K562 (cell line): ENCODE data around the gene OCIAD1. TPM values are rescaled to one million over a fixed set of nuclear protein-coding genes. Genes with fewer than 3 reads are reported as not detected.
"Not testable (repeated sequence)": the region's sequence is repeated elsewhere in the genome, so short reads cannot be mapped to it uniquely, and the experiment has no call there.

Experiments
- ATAC-seq: fragments of 200-7000 bp; cut with Tn5 transposase; 3 replicates; pipeline ENCODE4 v1.9.1; 2020; ENCODE audit warnings: moderate library complexity
- BruUV-seq: library from RNA; stranded (reverse); fragments of 400-500 nt; replicated peaks from 2 replicates; lab custom pipeline; 2021; lab: Mats Ljungman, UMichigan
- CTCF ChIA-PET: fragments of 300-600 bp; formaldehyde crosslinking; extraction: SDS; loops from one replicate; lab custom pipeline; 2021; ENCODE audit warnings: low intra/inter-chr PET ratio; lab: Yijun Ruan, JAX
- POLR2A ChIA-PET: fragments of 300-600, 350-650 bp; sonication (Branson Sonifier 250); formaldehyde crosslinking; extraction: SDS; loops from one replicate; lab custom pipeline; 2021; ENCODE audit warnings: antibody characterized with exemption, inconsistent platforms; lab: Yijun Ruan, JAX
- DNase-seq, 4 experiments: peaks; one replicate each; pipeline versions ENCODE4 v3.0.0 to v3.0.0-alpha.2; 2011 to 2018; ENCODE audit warnings: low spot score in 3 of 4, mixed read lengths in 3 of 4; ENCODE audit errors: extremely low read depth in 1 of 4
- FAIRE-seq: peaks from 2 replicates; lab custom pipeline; 2011; peaks lifted over from hg19 to GRCh38; lab: Jason Lieb, UNC
- H2AFZ ChIP-seq: 2 replicates; pipeline ENCODE4 v1.6.0; 2011; ENCODE audit warnings: low read depth, low read length, control low read depth, inconsistent platforms
- H3K27ac ChIP-seq: fragments of 200-600 bp; 3 replicates; pipeline ENCODE4 v1.8.0; 2011; ENCODE audit warnings: low read depth, mild to moderate bottlenecking, control low read depth, inconsistent platforms, low read length, moderate library complexity, mixed read lengths; ENCODE audit errors: extremely low read depth
- H3K27me3 ChIP-seq, 2 experiments: fragments of 300-600 bp in 1 of 2; 2 replicates in 1 of 2; 3 replicates in 1 of 2; pipeline versions ENCODE4 v1.6.0 to v1.8.0; 2011; ENCODE audit warnings: inconsistent platforms in 2 of 2, low read length in 2 of 2, mild to moderate bottlenecking in 1 of 2, mixed read lengths in 1 of 2, moderate library complexity in 1 of 2; ENCODE audit not compliant: control insufficient read depth in 2 of 2, insufficient read depth in 2 of 2
- H3K36me3 ChIP-seq: fragments of 300-600 bp; 3 replicates; pipeline ENCODE4 v1.8.0; 2011; ENCODE audit warnings: mild to moderate bottlenecking, low read length, inconsistent platforms; ENCODE audit not compliant: control insufficient read depth, insufficient read depth
- H3K4me1 ChIP-seq, 2 experiments: fragments of 200-600 bp in 1 of 2; replicated peaks in 1 of 2; 2 replicates in 1 of 2; 3 replicates in 1 of 2; pipeline versions ENCODE4 v1.5.1 to v1.8.0; 2011; ENCODE audit warnings: inconsistent platforms in 2 of 2, low read length in 2 of 2, mild to moderate bottlenecking in 1 of 2, mixed read lengths in 1 of 2, moderate library complexity in 1 of 2; ENCODE audit not compliant: control insufficient read depth in 2 of 2, insufficient read depth in 2 of 2
- H3K4me2 ChIP-seq: 2 replicates; pipeline ENCODE4 v1.6.1; 2011; ENCODE audit warnings: low read length, control low read depth, inconsistent platforms, mixed read lengths; ENCODE audit not compliant: insufficient read depth
- H3K4me3 ChIP-seq: fragments of 200-600 bp; sonication (generic), shearing (Covaris generic); 2 replicates; pipeline ENCODE4 v1.5.1; 2016; ENCODE audit warnings: control low read depth, inconsistent platforms
- H3K79me2 ChIP-seq: fragments of 200-600 bp; 3 replicates; pipeline ENCODE4 v1.8.0; 2011; ENCODE audit warnings: low read length, inconsistent platforms; ENCODE audit not compliant: control insufficient read depth, insufficient read depth
- H3K9ac ChIP-seq, 2 experiments: 2 replicates each; pipeline versions ENCODE4 v1.6.0 to v1.6.1; 2011; ENCODE audit warnings: low read depth in 2 of 2, low read length in 2 of 2, control low read depth in 1 of 2, inconsistent platforms in 1 of 2, mild to moderate bottlenecking in 1 of 2, mixed read lengths in 1 of 2; ENCODE audit not compliant: insufficient read depth in 1 of 2
- H3K9me1 ChIP-seq: one replicate; pipeline ENCODE4 v1.6.0; 2011; ENCODE audit warnings: inconsistent platforms, mild to moderate bottlenecking, low read length, moderate library complexity; ENCODE audit not compliant: control insufficient read depth, insufficient read depth
- H3K9me3 ChIP-seq: replicated peaks from 2 replicates; pipeline ENCODE4 v1.5.1; 2011; ENCODE audit warnings: low read depth, low read length, inconsistent platforms; ENCODE audit not compliant: control insufficient read depth, insufficient read depth
- H4K20me1 ChIP-seq: replicated peaks from 2 replicates; pipeline ENCODE4 v1.6.1; 2011; ENCODE audit warnings: low read length, inconsistent platforms, mixed read lengths; ENCODE audit not compliant: control insufficient read depth, insufficient read depth
- ATF1 ChIP-seq, 2 experiments: fragments of 450-650 bp in 1 of 2; IDR thresholded peaks; 2 replicates each; pipeline ENCODE4 v1.6.1; 2016; ENCODE audit warnings: missing compliant biosample characterization in 1 of 2, missing genetic modification characterization in 1 of 2
- BCOR ChIP-seq: fragments of 450-650 bp; IDR thresholded peaks from 2 replicates; pipeline ENCODE4 v1.6.1; 2016
- CBFA2T3 ChIP-seq: fragments of 450-650 bp; IDR thresholded peaks from 2 replicates; pipeline ENCODE4 v1.6.1; 2017
- KDM1A ChIP-seq, 2 experiments: fragments of 450-650 bp; IDR thresholded peaks; 2 replicates each; pipeline ENCODE4 v1.6.1; 2016; ENCODE audit warnings: mild to moderate bottlenecking in 2 of 2
- RBM25 ChIP-seq: fragments of 200-400 bp; formaldehyde crosslinking; IDR thresholded peaks from 2 replicates; pipeline ENCODE4 v1.6.1; 2018; ENCODE audit warnings: low read length, low read depth, moderate library complexity; ENCODE audit not compliant: severe bottlenecking
- ZFP1 ChIP-seq: fragments of 450-650 bp; formaldehyde crosslinking; IDR thresholded peaks from 2 replicates; pipeline ENCODE4 v1.4.0; 2020; ENCODE audit warnings: mild to moderate bottlenecking, mixed read lengths
- ZKSCAN8 ChIP-seq: fragments of 200-800 bp; sonication (Bioruptor generic); IDR thresholded peaks from 2 replicates; pipeline ENCODE4 v1.6.1; 2016; ENCODE audit warnings: missing genetic modification characterization, missing compliant biosample characterization
- ZNF146 ChIP-seq: IDR thresholded peaks from one replicate; pipeline ENCODE4 v1.6.1; 2018; ENCODE audit warnings: missing compliant biosample characterization; ENCODE audit not compliant: unreplicated experiment
- WGBS: fragments of 100-300 bp; shearing (Covaris generic); methylation state at CpG from one replicate; pipeline ENCODE4 v1.1.6; 2016; ENCODE audit warnings: low coverage, mixed read lengths; ENCODE audit not compliant: insufficient coverage; ENCODE audit errors: missing lambda C conversion rate; 5-methylcytosine and 5-hydroxymethylcytosine counted together
- in situ Hi-C: fragments of 300-500 bp; cut with MboI; formaldehyde crosslinking; loops from 4 replicates; pipeline ENCODE4 v1.15.0; 2018; ENCODE audit warnings: inconsistent platforms, mixed read lengths
- intact Hi-C: fragments of 100-400 bp; cut with micrococcal nuclease; formaldehyde crosslinking; loops from 2 replicates; pipeline ENCODE4 v1.14.2; 2022
- polyA plus RNA-seq, 8 experiments: library from polyadenylated mRNA; depleted of rRNA in 4 of 8; stranded (reverse) in 5 of 8; unstranded in 3 of 8; fragments of >200 nt; fragmentation: Nextera tagmentation in 2 of 8; fragmentation: Illumina TruSeq in 1 of 8; extraction: Ambion mirVana in 2 of 8; extraction: Trizol in 1 of 8; gene quantifications; 2 replicates each; pipeline versions ENCODE4 v1.2.1 to v1.2.3, GENCODE V29; 2011 to 2014; ENCODE audit warnings: inconsistent platforms in 1 of 8, missing spikeins in 1 of 8
- total RNA-seq, 7 experiments: library from RNA; depleted of rRNA in 6 of 7; stranded (reverse); fragments of >200 nt in 6 of 7; fragmentation: Illumina TruSeq in 2 of 7; extraction: Trizol in 2 of 7; gene quantifications; 2 replicates each; pipeline versions ENCODE4 v1.2.1 to v1.2.3, GENCODE V29; 2011 to 2021; ENCODE audit warnings: low replicate concordance in 1 of 7

OCIAD1 gene
- total and polyA plus RNA-seq, 9 of the 15 experiments (the other 6 are each of a cell fraction or from before 2014, with no cell fraction given) = 99.0 to 358 (median 196) TPM

DNA sequence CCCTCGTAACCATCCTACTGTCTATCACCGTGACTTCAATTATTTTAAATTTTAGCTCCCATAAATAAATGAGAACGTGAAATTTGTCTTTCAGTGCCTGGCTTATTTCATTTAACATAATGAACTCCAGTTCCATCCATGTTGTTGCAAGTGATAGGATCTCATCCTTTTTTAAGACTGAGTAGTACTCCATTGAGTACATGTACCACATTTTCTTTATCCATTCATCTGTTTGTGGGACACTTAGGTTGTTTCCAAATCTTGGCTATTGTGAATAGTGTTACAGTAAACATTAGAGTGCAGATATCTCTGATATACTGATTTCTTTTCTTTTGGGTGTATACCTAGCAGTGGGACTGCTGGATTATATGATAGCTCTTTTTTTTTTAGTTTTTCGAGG is 32.8 kb downstream of the OCIAD1 start:
- Histone ChIP-seq H3K4me2 (no peak overlapping the region), H3K27me3 (no peaks in the 10 kb centered on the region), H4K20me1 (no peaks in the 10 kb centered on the region), H3K79me2 (no peaks in the 10 kb centered on the region), H2AFZ (no peak overlapping the region), H3K4me3 (no peak overlapping the region), H3K9me1 (no peaks in the 10 kb centered on the region), H3K9ac (no peak overlapping the region), H3K9me3 (no peaks in the 10 kb centered on the region), H3K36me3 (peaks cover 23% of the 10 kb centered on the region; the same call in 1 of the 3 replicates), H3K4me1 (no peaks in the 10 kb centered on the region), H3K27ac (no peak overlapping the region)
- WGBS = 50% methylated on average over 4 of the region's 4 CpGs
- DNase-seq (no peak), FAIRE-seq (no peak), ATAC-seq (no peak)
- intact Hi-C loops (no loop called here), in situ Hi-C loops (no loop called here)
- TF ChIP-seq CBFA2T3 = no peak
- no peak for TF ChIP-seq ZFP1
- 0 out of 2 replicates have a peak, but pooled peaks have one; percentile 29 for TF ChIP-seq BCOR
- peak; percentile 97 for TF ChIP-seq ZNF146
- TF ChIP-seq ZKSCAN8 (CRISPR knock-in tag) = no peak
- peak; percentile 19 for TF ChIP-seq RBM25
- TF ChIP-seq ATF1 (CRISPR knock-in tag; IDR thresholded peaks at IDR 0.05) = no peak
- no peak for TF ChIP-seq ATF1 (tag; IDR thresholded peaks at IDR 0.05)
- ChIA-PET CTCF (no interaction called here), POLR2A (no interaction called here)
- BruUV-seq = no TSS peak

DNA sequence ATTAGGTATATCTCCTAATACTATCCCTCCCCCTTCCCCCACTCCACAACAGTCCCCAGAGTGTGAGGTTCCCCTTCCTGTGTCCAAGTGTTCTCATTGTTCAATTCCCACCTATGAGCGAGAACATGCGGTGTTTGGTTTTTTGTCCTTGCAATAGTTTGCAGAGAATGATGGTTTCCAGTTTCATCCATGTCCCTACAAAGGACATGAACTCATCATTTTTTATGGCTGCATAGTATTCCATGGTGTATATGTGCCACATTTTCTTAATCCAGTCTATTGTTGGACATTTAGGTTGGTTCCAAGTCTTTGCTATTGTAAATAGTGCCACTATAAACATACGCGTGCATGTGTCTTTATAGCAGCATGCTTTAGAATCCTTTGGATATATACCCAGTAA is 33.8 kb downstream of the OCIAD1 start:
- BruUV-seq = not testable (repeated sequence)

More for the DNA sequence above, 33.8 kb downstream of the OCIAD1 start:
- H3K9me3 ChIP-seq, intact Hi-C loops, in situ Hi-C loops, H3K79me2 ChIP-seq, H3K4me2 ChIP-seq, H3K4me3 ChIP-seq, H4K20me1 ChIP-seq, DNase-seq, H3K4me1 ChIP-seq, ATAC-seq, H2AFZ ChIP-seq, H3K9ac ChIP-seq, FAIRE-seq, CTCF ChIA-PET, POLR2A ChIA-PET, H3K27me3 ChIP-seq, H3K9me1 ChIP-seq, H3K27ac ChIP-seq: not testable (repeated sequence)
- peaks cover 14% of the 10 kb centered on the region; the same call in 1 of the 3 replicates for H3K36me3 ChIP-seq
- TF ChIP-seq ZNF146 (peak; percentile 50), KDM1A (IDR thresholded peaks at IDR 0.05) (peak in 1 of 2 experiments; percentile 24; a peak in 1 of 4 replicates)
- 100% methylated on average over 2 of the region's 4 CpGs for WGBS
